GM21381 (cell line): ENCODE data around the gene AMBP.

Source experiments
- ATAC-seq: cut with Tn5 transposase; IDR thresholded peaks from one replicate; pipeline ENCODE4 v1.9.1; 2021; ENCODE audit warnings: mild to moderate bottlenecking, moderate library complexity; ENCODE audit not compliant: unreplicated experiment

AMBP gene

GRCh38 chr9:114076237-114077161 lies 1.6 kb downstream of the AMBP start:
- no peak for ATAC-seq

- no peak for ATAC-seq
Measured at GRCh38 chr9:114075602-114076001, 2.5 kb downstream of the AMBP start.

- no peak for ATAC-seq
Measured at GRCh38 chr9:114072184-114073140, 5.6 kb downstream of the AMBP start.

GRCh38 chr9:114071197-114071795 lies 6.8 kb downstream of the AMBP start:
- ATAC-seq: no peak

GRCh38 chr9:114070188-114071103 lies 7.7 kb downstream of the AMBP start:
- no peak for ATAC-seq

GRCh38 chr9:114069476-114070187 lies 8.5 kb downstream of the AMBP start:
- ATAC-seq: no peak

- ATAC-seq: no peak
Measured at GRCh38 chr9:114065304-114065703, 12.8 kb downstream of the AMBP start.

- ATAC-seq: no peak
Measured at GRCh38 chr9:114061830-114062474, 16.1 kb downstream of the AMBP start.

- no peak for ATAC-seq
Measured at GRCh38 chr9:114061292-114061691, 16.8 kb downstream of the AMBP start.

- ATAC-seq: no peak
Measured at GRCh38 chr9:114060711-114061110, 17.4 kb downstream of the AMBP start.

GRCh38 chr9:114060070-114060469 lies 18.0 kb downstream of the AMBP start:
- no peak for ATAC-seq

GRCh38 chr9:114059047-114059803 lies 18.9 kb downstream of the AMBP start:
- ATAC-seq: no peak

- no peak for ATAC-seq
Measured at GRCh38 chr9:114058688-114059046, 19.4 kb downstream of the AMBP start.

GRCh38 chr9:114057161-114057885 lies 20.8 kb downstream of the AMBP start:
- ATAC-seq: no peak

- ATAC-seq: no peak
Measured at GRCh38 chr9:114056527-114056926, 21.6 kb downstream of the AMBP start.

GRCh38 chr9:114055894-114056293 lies 22.2 kb downstream of the AMBP start:
- ATAC-seq: no peak

GRCh38 chr9:114055061-114055460 lies 23.0 kb downstream of the AMBP start:
- ATAC-seq: no peak
